ENCODE results near the gene NKAIN2. TPM values are rescaled to one million over a fixed set of nuclear protein-coding genes. Genes with fewer than 3 reads are reported as not detected.

NKAIN2 gene
- polyA plus RNA-seq, 1 of the 3 experiments (the other 2 are of a cell fraction), result not detected

- DNase-seq, result no peak
- POLR2A ChIA-PET, result no interaction called here
- 2% methylated on average over 3 of the region's 4 CpGs for WGBS (ENCODE audit: low lambda C conversion rate)
These were observed 992.9 kb downstream of the NKAIN2 start for GRCh38 chr6:124796464-124796970.

GRCh38 chr6:124797224-124797623 is 993.6 kb downstream of the NKAIN2 start:
- no peak for DNase-seq
- Histone ChIP-seq H3K4me2 (no peak overlapping the region), H3K36me3 (replicated peaks in 1 of 2; ENCODE audit: control insufficient read depth in 1 of 2, insufficient read depth in 2 of 2, low read length in 1 of 2) (no peaks in the 10 kb centered on the region), H3K27me3 (ENCODE audit: insufficient read depth) (no peaks in the 10 kb centered on the region; the same call in 1 of the 2 replicates), H3K9me2 (no peaks in the 10 kb centered on the region), H3K79me2 (ENCODE audit: insufficient read depth) (no peaks in the 10 kb centered on the region), H4K20me1 (ENCODE audit: insufficient read depth) (no peaks in the 10 kb centered on the region), H3K4me3 (ENCODE audit: low read depth in 2 of 2, low read length in 1 of 2) (no peak overlapping the region), H3K9ac (no peak overlapping the region), H3F3A (replicated peaks; ENCODE audit: insufficient read depth) (no peaks in the 10 kb centered on the region), H3K9me3 (no peaks in the 10 kb centered on the region), H2AFZ (ENCODE audit: low read depth) (no peak overlapping the region), H3K27ac (ENCODE audit: low read depth in 2 of 2, low read length in 1 of 2) (no peak overlapping the region), H3K4me1 (ENCODE audit: control insufficient read depth in 1 of 2, insufficient read depth in 2 of 2, low read depth in 1 of 2, low read length in 1 of 2) (no peaks in the 10 kb centered on the region; a peak in 1 of 4 replicates)
- ChIA-PET CTCF (no interaction called here), POLR2A (no interaction called here)
- TF ChIP-seq GABPA (IDR thresholded peaks at IDR 0.05; ENCODE audit: low read depth) (no peak), IRF3 (IDR thresholded peaks at IDR 0.05; ENCODE audit: low read depth, low read length) (no peak), RAD21 (IDR thresholded peaks at IDR 0.05; ENCODE audit: low read length) (no peak), TAF1 (IDR thresholded peaks at IDR 0.05; ENCODE audit: borderline replicate concordance, low read depth, low read length) (no peak), RFX5 (IDR thresholded peaks at IDR 0.05; ENCODE audit: low read length) (no peak), GATA2 (CRISPR knock-in tag; IDR thresholded peaks at IDR 0.05) (no peak), EZH2phosphoT487 (IDR thresholded peaks at IDR 0.05; ENCODE audit: borderline replicate concordance, low read depth) (no peak), JUND (IDR thresholded peaks at IDR 0.05) (no peak), MEF2A (IDR thresholded peaks at IDR 0.05; ENCODE audit: borderline replicate concordance, low read depth) (no peak), ZBTB33 (IDR thresholded peaks at IDR 0.05; ENCODE audit: borderline replicate concordance, low read depth) (no peak), MAX (IDR thresholded peaks at IDR 0.05; ENCODE audit: low read depth) (no peak), SIN3A (IDR thresholded peaks at IDR 0.05; ENCODE audit: borderline replicate concordance, low read depth, low read length) (no peak), FOSL2 (IDR thresholded peaks at IDR 0.05; ENCODE audit: borderline replicate concordance, low read depth) (no peak), RCOR1 (IDR thresholded peaks at IDR 0.05; ENCODE audit: low read length) (no peak)

More at GRCh38 chr6:124796464-124796970, 992.9 kb downstream of the NKAIN2 start:
- no peak overlapping the region for H2AFZ ChIP-seq (ENCODE audit: low read depth)
- no peaks in the 10 kb centered on the region for H3K9me3 ChIP-seq
- H3K9me2 ChIP-seq, result no peaks in the 10 kb centered on the region
- no peaks in the 10 kb centered on the region for H3F3A ChIP-seq (replicated peaks; ENCODE audit: insufficient read depth)
- H3K27me3 ChIP-seq (ENCODE audit: insufficient read depth), result no peaks in the 10 kb centered on the region; the same call in 1 of the 2 replicates
- H3K4me1 ChIP-seq (ENCODE audit: control insufficient read depth in 1 of 2, insufficient read depth in 2 of 2, low read depth in 1 of 2, low read length in 1 of 2), result no peaks in the 10 kb centered on the region; a peak in 1 of 4 replicates
- H3K4me3 ChIP-seq (ENCODE audit: low read depth in 2 of 2, low read length in 1 of 2), result no peak overlapping the region
- H3K27ac ChIP-seq (ENCODE audit: low read depth in 2 of 2, low read length in 1 of 2), result no peak overlapping the region
- CTCF ChIA-PET, result interaction anchor here (1.1 kb wide), 1 partner anchor 10 kb away, joined by 6 read pairs; no protein-coding TSS in a partner anchor
- no peak overlapping the region for H3K4me2 ChIP-seq
- no peaks in the 10 kb centered on the region for H3K36me3 ChIP-seq (replicated peaks in 1 of 2; ENCODE audit: control insufficient read depth in 1 of 2, insufficient read depth in 2 of 2, low read length in 1 of 2)
- H3K79me2 ChIP-seq (ENCODE audit: insufficient read depth), result no peaks in the 10 kb centered on the region
- TF ChIP-seq NRF1 (IDR thresholded peaks at IDR 0.05; ENCODE audit: low read depth, low read length), result no peak
- no peak for TF ChIP-seq CTCF (IDR thresholded peaks at IDR 0.05)
- TF ChIP-seq TCF12 (IDR thresholded peaks at IDR 0.05), result no peak
- no peak for TF ChIP-seq PBX3 (IDR thresholded peaks at IDR 0.05)
- no peak for TF ChIP-seq SIN3A (IDR thresholded peaks at IDR 0.05; ENCODE audit: borderline replicate concordance, low read depth, low read length)
- no peak for TF ChIP-seq YY1 (IDR thresholded peaks at IDR 0.05; ENCODE audit: low read depth)
- no peak for TF ChIP-seq MEF2A (IDR thresholded peaks at IDR 0.05; ENCODE audit: borderline replicate concordance, low read depth)
- H3K9ac ChIP-seq, result no peak overlapping the region
- no peaks in the 10 kb centered on the region for H4K20me1 ChIP-seq (ENCODE audit: insufficient read depth)

All from SK-N-SH (cell line).